HG03521 (cell line): ENCODE data around the gene EFCAB5.
"Not testable (repeated sequence)": the region's sequence is repeated elsewhere in the genome, so short reads cannot be mapped to it uniquely, and the experiment has no call there.

Experiments used
- ATAC-seq: cut with Tn5 transposase; IDR thresholded peaks from one replicate; pipeline ENCODE4 v1.9.1; 2021; ENCODE audit warnings: mild to moderate bottlenecking, moderate library complexity; ENCODE audit not compliant: unreplicated experiment

EFCAB5 gene

DNA sequence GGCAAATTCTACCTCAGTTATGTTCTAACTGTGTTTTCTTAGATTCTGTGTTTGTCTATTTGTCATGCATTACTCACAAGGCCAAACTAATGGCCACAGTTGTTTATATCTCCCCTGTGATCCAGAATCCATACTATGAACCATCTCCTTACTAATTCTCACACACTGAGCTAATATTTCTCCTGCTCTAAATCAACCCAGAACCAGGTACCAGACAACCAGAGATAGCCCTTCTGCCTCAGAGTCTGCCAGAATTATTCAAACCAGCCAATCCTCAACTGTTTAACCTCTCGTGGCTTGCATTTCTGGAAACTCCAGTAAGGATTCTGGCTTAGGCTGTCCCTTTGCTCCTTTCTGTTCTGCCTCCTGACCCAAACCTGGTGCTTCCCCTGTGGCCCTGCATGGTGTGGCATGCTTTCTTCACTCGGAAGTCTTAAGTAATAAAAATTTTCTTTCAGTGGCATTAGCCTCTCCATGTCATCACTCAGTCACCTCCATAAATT lies 59.4 kb downstream of the EFCAB5 start:
- no peak for ATAC-seq

DNA sequence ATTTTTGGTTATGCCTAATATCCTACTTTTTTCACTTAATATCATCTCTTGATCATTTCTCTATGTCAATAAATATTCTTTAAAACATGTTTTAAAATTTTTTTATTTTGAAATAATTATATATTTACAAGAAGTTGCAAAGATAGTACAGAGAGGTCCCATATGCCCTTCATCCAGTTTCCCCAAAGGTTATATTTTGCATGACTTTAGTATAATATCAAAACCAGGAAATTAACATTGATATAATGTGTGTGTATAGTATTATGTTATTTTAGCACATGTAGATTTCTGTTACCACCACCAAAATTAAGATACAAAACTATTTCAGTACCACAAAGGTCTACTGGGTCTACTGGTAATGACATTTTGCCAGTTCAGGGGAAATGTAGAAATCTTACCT lies 60.7 kb downstream of the EFCAB5 start:
- ATAC-seq, result no peak

DNA sequence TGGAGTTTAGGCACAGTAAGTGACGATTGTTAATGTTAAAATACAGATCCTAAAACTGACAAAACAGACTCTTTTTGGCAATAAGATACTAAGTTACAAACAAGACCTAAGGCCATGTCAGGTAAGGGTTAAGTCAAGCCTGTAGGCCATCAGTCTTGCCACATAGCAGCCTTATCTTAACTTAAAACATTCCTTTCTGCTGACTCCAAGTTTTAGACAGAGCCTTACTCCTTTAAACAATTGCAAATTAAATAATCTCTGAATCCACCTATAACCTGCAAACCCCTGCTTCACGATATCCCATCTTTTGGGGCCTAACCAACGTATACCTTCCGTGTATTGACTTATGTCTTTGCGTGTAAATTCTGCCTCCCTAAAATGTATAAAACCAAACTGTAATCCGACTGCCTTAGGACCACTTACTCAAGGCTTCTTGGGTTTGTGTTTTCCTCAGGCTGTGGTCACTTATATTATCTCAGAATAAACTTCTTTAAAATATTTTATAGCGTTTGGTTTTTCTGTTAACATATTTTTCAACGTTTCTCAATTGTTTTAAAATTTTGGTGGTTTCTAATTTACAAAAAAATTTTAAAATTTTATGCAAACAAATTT lies 64.4 kb downstream of the EFCAB5 start:
- no peak for ATAC-seq

DNA sequence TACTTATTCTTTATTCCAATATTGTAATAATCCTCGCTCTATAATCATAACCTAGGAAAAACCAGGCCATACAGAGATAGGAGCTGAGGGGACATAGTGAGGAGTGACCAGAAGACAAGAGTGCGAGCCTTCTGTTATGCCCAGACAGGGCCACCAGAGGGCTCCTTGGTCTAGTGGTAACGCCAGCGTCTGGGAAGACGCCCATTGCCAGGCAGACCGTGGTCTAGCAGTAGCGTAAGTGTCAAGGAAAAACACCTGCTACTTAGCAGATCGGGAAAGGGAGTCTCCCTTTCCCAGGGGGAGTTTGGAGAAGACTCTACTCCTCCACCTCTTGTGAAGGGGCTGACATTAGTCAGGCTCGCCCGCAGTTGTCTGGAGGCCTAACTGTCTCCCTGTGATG lies 70.5 kb downstream of the EFCAB5 start:
- not testable (repeated sequence) for ATAC-seq

DNA sequence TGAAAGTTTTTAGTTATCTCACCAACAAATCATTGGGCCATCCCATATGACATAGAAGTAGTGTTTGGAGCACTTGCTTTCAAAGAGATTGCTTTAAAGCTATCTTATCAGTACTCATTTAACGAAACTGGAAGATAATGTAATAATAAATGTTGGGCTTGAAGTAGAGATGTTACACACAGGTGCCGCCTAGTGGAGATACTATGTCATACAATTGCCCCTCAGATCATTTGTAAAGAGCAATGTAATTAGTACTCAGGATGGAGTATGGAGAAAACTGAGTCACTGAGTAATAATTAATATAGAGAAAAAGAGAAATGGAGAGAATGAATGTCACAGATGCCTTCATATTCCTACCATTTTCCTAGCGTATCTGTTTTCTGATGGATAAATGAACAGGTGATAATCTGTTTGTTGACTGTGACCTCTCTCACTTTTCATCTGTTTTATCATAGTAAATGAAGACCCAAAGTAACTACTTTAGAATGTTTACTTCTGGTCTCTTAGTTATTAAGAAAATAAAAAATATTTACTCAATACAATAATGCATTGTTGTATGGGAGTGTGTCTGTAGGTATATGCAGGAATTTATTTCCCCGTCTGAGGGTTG lies 80.4 kb downstream of the EFCAB5 start:
- ATAC-seq, result no peak

DNA sequence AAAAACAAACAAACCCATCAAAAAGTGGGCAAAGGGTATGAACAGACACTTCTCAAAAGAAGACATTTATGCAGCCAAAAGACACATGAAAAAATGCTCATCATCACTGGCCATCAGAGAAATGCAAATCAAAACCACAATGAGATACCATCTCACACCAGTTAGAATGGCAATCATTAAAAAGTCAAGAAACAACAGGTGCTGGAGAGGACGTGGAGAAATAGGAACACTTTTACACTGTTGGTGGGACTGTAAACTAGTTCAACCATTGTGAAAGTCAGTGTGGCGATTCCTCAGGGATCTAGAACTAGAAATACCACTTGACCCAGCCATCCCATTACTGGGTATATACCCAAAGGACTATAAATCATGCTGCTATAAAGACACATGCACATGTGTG lies 83.9 kb downstream of the EFCAB5 start:
- not testable (repeated sequence) for ATAC-seq

DNA sequence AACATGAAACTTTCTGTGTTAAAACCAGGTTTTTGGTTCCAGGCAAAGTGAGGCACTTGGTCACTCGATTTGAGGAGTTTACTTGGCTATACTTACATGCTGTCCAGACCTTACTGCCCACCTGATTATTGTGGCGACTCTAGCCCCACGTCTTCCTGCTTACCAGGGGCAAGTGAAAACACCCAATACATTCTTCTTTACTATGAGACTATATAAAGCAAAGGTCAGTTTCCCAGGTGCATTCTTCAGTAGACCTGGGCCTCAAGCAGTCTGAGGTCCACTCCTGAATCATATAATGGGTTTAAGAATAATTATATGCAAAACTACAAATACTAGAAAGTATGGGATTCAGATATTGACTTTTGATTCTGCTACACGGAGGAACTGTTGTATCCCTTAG lies 86.2 kb downstream of the EFCAB5 start:
- no peak for ATAC-seq

DNA sequence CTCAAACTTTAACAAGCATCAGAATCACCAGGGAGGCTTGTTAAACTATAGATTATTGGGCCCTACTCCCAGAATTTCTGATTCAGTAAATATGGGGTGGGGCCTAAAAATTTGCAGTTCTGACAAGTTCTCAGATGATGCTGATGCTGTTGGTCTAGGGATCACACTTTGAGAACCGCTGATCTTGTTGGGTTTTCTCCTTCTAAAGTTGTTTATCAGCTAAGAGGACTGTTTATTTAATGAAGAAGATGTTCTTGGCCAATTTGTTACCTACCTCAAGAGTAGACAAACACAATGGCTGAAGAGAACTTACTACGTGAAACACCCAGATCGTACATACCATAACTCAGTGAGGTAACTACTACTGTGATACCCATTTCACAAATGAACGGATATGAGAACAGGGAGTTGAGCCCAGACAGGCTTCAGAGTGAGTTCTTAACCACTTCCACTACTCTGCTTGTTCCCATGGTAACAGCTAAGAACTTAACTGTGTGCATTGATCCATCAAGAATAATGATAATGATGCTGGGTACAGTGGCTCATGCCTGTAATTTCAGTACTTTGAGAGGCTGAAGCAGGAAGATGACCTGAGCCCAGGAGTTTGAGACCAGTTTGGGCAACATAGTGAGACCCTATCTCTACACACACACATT lies 89.9 kb downstream of the EFCAB5 start:
- no peak for ATAC-seq

DNA sequence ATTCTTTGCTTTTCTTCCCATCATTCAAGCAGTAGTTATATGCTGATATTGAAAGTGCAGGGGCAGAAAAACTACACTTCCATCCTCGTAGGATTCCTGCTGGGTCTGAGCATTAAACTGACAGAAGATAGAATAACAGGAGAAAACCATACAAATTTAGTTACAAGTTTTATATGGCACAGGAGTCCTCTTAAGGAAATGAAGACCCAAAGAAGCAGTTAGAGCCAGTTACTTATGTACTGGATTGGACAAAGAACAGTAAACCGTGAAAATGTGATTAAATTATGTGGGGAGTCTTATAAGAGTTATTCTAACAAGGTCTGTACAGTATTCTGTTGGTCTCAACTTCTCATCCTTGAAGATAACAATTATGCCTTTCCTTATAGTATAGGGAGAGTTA lies 93.9 kb downstream of the EFCAB5 start:
- no peak for ATAC-seq

DNA sequence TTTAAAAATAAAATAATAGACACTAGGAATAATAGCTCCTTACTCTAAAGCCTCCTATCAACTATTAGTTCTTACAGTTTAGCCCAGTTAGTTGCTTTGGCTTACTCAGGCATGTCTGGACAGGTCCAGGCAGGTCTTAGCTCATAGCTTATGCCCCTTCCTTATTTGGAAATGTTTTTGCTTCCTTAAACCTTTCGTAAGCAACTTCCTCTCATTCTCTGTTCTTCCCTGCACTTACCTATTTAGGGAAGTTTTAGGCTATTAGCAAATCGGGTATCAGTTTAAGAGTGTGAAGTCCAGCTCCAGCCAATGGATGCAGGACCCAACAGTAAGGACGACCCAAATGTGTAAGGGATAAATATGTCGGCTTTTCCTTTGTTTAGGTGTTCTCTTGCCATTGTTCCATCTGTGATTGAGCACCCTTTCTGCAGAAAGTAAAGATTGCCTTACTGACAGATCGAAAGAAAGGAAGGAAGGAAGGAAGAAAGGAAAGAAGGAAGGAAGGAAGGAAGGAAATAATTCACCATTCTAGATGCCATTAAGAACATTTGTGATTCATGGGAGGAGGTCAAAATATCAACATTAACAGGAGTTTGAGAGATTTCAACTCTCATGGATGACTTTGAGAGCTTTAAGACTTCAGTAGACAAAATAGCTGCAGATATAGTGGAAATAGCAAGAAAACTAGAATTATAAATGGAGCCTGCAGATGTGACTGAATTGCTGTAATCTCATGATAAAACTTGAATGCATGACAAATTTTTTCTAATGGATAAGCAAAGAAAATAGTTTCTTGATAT lies 99.5 kb downstream of the EFCAB5 start:
- not testable (repeated sequence) for ATAC-seq

DNA sequence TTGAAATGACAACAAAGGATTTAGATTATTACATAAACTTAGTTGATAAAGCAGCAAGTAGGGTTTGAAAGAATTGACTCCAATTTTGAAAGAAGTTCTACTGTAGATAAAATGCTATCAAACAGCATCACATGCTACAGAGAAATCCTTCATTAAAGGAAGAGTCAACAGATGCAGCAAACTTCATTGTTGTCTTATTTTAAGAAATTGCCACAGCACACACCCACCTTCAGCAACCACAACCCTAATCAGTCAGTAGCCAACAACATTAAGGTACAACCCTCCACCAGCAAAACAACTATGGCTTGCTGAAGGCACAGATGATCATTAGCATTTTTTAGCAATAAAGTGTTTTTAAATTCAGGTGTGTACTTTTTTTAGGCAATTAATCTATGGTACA lies 100.1 kb downstream of the EFCAB5 start:
- no peak for ATAC-seq

DNA sequence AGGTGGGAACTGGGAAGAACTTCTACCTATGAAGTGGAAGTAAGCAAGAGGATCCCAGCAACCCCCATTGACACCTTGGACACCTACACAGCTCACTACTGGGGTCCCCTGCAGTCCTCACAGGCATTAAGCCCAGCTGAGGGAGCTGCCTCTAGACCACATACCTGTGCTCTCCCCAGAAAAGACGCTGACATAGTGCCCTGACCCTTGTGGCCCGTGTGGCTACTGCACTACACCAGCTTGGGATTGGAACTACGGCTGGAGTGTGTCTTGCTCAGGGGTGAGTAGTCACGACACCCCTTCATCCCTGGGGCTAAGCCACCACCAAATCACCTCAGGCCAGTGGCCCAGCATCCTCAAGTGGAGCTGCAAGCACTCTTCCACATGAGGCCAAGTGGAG lies 120.9 kb downstream of the EFCAB5 start:
- ATAC-seq, result no peak

DNA sequence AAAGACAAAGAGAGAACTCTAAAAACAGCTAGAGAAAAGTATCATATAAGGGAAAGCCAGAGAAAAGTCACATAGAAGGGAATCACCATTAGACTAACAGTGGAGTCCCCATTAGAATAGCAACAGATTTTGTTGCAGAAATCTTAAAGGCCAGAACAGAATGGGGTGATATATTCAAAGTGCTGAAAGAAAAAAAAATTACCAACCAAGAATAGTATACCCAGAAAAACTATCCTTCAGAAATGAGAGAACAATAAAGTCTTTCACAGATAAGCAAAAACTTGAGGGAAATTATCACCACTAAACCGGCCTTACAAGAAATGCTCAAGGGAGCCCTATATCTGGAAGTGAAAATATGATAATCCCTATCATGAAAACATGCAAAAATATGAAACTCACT lies 123.3 kb downstream of the EFCAB5 start:
- ATAC-seq, result no peak

DNA sequence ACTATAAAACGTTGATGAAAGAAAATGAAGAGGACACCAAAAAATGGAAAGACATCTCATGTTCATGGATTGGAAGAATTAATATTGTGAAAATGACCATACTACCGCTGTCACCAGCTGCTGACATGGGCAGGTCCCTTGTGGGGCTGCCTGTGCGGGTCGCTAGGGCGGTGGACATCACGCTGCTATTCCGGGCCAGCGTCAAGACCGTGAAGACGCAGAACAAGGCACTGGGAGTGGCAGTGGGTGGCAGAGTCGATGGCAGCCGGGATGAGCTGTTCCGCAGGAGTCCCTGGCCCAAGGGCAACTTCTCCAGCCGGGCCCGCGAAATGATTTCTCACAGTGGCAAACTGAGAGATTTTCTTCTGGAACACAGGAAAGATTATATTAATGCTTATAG lies 127.0 kb downstream of the EFCAB5 start:
- no peak for ATAC-seq

DNA sequence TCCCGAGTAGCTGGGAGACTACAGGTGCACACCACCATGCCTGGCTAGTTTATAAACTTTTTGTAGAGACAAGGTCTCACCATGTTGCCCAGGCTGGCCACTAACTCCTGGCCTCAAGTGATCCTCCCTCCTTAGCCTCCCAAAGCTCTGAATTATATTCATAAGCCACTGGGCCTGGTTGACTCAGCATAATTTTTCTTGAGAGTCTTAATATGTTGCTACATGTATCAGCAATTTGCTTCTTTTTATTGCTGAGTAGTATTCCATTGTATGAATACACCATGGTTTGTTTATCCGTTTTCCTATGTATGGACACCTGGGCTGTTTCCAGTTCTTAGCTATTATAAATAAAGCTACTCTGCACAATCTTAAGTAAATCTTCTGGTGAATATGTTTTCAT lies 132.8 kb downstream of the EFCAB5 start:
- no peak for ATAC-seq

DNA sequence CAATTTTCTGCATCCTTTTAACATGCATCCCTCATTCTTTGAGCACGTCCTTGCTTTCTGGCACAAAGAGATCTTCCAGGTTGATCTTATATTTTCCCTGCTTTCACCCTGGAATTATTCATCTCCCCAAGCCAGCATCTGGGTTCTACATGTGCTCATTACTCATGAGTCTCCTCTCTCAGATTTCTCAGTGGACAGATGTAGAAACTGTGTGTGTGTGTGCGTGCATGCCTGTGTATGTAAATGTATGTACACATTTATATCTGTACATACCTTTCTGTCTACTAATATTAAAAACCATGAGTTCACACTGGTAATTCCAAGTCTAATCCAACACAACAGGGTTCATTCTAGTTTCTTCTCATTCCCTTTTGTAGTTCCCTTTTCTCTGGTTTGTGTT lies 133.3 kb downstream of the EFCAB5 start:
- ATAC-seq, result no peak

DNA sequence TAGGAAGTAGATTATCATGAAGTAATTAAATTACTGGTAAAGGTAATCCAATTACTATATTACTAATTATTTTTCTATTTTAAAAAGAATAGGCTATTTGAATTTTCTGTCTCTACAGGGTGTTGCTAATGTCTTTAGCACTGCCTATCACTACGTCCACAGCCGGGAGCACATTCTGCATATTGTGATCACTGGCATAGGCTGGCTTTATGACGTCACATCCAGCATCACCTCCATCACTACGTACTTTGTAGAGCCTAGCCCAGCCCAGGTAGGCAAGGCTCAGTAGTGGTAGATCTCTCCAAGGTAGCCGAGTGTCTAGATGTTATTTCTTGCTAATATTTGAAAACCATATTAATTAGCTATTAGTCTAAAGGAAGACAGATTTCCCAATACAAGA lies 141.3 kb downstream of the EFCAB5 start:
- ATAC-seq, result no peak

DNA sequence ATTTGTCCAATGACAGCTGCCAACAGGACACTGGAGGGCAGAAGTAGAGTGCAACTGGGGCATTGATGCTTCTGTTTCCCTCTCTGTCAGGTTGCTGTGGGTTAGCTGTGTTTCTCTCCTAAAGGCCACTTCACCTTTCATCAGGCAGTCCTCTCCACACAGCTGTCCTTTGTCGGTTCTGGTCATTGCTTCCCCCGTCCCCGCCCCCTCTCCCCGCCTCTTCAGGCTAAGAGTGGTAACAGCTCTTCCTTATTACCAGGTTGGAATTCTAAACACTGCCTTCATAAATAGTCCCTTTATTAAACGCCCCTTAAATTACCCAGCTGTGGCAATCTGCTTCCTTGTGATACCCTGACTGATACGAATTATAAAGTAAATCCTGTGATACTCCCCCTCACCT lies 143.4 kb downstream of the EFCAB5 start:
- ATAC-seq, result no peak

DNA sequence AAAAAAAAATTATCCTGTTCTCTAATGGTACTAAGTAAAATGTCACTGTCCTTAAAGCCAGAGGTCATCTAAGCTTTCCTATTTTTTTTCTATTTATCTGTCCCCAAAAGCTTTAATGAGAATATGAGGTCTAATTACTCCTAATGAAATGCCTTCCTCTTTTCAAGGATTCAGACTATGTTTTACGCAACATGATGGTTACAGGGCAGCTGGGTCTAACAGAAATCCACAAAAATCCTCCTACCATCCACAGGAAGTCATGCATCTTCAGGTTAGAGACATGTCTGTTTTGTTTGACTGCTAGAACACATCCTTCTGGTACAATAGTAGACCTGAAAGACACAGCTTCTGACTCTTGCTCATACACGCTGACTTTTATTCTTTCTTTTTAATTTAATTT lies 145.5 kb downstream of the EFCAB5 start:
- ATAC-seq, result no peak

DNA sequence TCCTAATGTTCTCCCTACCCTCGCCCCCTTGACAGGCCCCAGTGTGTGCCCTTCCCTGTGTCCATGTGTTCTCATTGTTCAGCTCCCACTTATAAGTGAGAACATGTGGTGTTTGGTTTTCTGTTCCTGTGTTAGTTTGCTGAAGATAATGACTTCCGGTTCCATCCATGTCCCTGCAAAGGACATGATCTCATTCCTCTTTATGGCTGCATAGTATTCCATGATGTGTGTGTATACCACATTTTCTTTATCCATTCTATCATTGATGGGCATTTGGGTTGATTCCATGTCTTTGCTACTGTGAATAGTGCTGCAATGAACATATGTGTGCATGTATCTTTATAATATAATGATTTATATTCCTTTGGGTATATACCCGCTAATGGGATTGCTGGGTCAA lies 146.0 kb downstream of the EFCAB5 start:
- ATAC-seq, result not testable (repeated sequence)

DNA sequence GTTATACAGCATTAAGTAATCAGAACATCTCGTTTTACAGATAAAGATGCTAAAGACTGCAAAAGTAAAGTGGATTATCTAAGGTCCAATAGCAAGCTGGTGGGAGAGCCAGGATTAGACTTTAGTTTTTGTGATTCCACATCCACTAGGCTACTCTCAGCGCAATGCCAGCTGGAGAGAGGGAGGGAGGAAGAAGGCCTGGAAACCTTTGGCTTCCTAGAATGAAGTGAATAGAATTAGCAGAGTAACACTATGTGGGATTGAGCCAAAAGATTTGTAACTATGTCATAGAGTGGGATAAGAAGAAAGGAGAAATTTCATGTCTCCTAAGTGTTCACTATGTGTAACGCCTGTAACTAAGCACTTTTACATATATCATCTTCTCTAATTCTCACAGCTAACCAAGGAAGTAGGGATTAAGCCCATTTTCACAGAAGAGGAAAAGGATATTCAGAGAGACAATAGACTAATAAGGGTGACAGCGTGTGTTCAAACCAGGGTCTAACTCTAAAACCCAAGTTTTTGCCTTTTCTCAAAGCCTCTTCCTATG lies 149.8 kb downstream of the EFCAB5 start:
- no peak for ATAC-seq
